Measurements from ENCODE around the gene NKIRAS1. TPM values are rescaled to one million over a fixed set of nuclear protein-coding genes. Genes with fewer than 3 reads are reported as not detected.

NKIRAS1 gene
- polyA plus RNA-seq, 3 donors, result 0.69 to 2.0 (median 1.9) TPM

DNA sequence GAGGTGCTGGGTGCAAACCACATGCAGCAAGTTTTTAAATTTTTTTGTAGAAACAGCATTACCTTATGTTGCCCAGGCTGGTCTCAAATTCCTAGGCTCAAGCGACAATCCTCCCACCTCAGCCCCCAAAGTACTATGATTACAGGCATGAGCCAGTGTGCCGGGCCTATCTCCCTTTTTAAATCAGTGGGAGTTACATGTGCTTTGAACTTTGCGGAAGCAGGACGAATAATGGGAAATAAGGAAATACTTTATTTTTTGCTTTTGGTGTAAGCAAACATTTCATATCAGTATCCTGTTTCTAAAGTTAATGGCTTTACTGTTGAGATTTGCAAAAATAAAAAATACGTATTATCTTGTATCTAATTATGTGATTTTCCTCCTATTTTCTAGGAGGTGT lies 37.4 kb upstream of the NKIRAS1 start:
- H3K36me3 Mint-ChIP-seq, result peaks cover 14 to 29% of the 10 kb centered on the region in 2 donors
- peaks cover 0 to 9% of the 10 kb centered on the region in 2 donors for H3K36me3 ChIP-seq (replicated peaks in 1 of 2; ENCODE audit: control insufficient read depth in 1 of 2, insufficient read depth in 2 of 2, low read length in 2 of 2)
- TF ChIP-seq, protein P1, sequence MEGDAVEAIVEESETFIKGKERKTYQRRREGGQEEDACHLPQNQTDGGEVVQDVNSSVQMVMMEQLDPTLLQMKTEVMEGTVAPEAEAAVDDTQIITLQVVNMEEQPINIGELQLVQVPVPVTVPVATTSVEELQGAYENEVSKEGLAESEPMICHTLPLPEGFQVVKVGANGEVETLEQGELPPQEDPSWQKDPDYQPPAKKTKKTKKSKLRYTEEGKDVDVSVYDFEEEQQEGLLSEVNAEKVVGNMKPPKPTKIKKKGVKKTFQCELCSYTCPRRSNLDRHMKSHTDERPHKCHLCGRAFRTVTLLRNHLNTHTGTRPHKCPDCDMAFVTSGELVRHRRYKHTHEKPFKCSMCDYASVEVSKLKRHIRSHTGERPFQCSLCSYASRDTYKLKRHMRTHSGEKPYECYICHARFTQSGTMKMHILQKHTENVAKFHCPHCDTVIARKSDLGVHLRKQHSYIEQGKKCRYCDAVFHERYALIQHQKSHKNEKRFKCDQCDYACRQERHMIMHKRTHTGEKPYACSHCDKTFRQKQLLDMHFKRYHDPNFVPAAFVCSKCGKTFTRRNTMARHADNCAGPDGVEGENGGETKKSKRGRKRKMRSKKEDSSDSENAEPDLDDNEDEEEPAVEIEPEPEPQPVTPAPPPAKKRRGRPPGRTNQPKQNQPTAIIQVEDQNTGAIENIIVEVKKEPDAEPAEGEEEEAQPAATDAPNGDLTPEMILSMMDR (IDR thresholded peaks at IDR 0.05), result no peak
- H3K9me3 Mint-ChIP-seq, result peaks cover 0 to 2% (median 0%) of the 10 kb centered on the region in 7 donors
- no peak overlapping the region for H3K4me3 Mint-ChIP-seq
- H3K4me1 ChIP-seq (ENCODE audit: control insufficient read depth in 1 of 2, insufficient read depth in 2 of 2, low read length in 2 of 2), result peaks cover 13 to 15% of the 10 kb centered on the region in 2 donors
- no peak overlapping the region for H3K9ac ChIP-seq (ENCODE audit: insufficient read depth, low read length, poor library complexity, severe bottlenecking)
- no peak overlapping the region for H3K27ac ChIP-seq (ENCODE audit: low read depth in 1 of 2, low read length in 2 of 2)
- H3K4me3 ChIP-seq (replicated peaks in 1 of 3; ENCODE audit: low read depth in 2 of 3, low read length in 3 of 3), result no peak overlapping the region
- peaks cover 15% of the 10 kb centered on the region for H3K4me1 Mint-ChIP-seq
- peak overlapping the region in 1 of 7 donors; percentile 55 for H3K27ac Mint-ChIP-seq
- no peaks in the 10 kb centered on the region for H3K9me3 ChIP-seq (replicated peaks in 1 of 2; ENCODE audit: control insufficient read depth in 1 of 2, insufficient read depth in 1 of 2, low read length in 2 of 2)
- H3K79me2 ChIP-seq (ENCODE audit: insufficient read depth, low read length), result peaks cover 15% of the 10 kb centered on the region
- peaks cover 78% of the 10 kb centered on the region for H4K20me1 ChIP-seq (ENCODE audit: insufficient read depth, low read length)
- no peaks in the 10 kb centered on the region for H3K27me3 Mint-ChIP-seq (ENCODE audit: low read depth in 3 of 3)
- no peak overlapping the region for H2AFZ ChIP-seq (ENCODE audit: insufficient read depth, low read depth, low read length, poor library complexity, severe bottlenecking)
- no peaks in the 10 kb centered on the region for H3K27me3 ChIP-seq (ENCODE audit: control insufficient read depth in 2 of 2, insufficient read depth in 2 of 2, low read length in 2 of 2)
- H3K4me2 ChIP-seq (replicated peaks; ENCODE audit: extremely low read depth, low read length, poor library complexity, severe bottlenecking), result no peak overlapping the region
- DNase-seq, result no peak
- no CpG with 5 or more reads among the region's 5 CpGs for WGBS (ENCODE audit: insufficient coverage)
- intact Hi-C loops (cut with micrococcal nuclease), result no loop called here

DNA sequence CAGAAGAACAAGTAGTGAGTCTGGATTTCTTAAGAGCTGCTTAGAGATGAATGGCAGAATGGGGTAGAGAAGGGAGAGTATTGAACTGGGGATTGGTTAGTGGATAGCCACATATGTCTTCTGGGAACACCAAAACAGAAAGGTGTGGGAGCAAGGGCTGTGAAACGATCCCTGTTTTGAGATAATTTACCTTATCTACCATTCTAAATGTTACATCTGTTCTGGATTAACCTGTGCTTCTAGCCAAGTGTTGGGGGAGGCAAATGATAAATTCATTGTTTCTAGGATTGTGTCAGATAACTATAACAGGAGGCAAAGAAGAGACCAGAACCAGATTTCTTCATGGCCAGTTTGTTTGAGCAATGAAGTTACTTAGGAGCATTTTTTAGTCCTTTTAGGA lies 36.7 kb upstream of the NKIRAS1 start:
- Mint-ChIP-seq H3K4me1 (peaks cover 15% of the 10 kb centered on the region), H3K9me3 (peaks cover 0 to 2% (median 0%) of the 10 kb centered on the region in 7 donors), H3K36me3 (peaks cover 14 to 25% of the 10 kb centered on the region in 2 donors), H3K27me3 (ENCODE audit: low read depth in 3 of 3) (no peaks in the 10 kb centered on the region), H3K4me3 (no peak overlapping the region), H3K27ac (peak overlapping the region in 1 of 7 donors; percentile 35)
- H3K4me2 ChIP-seq (replicated peaks; ENCODE audit: extremely low read depth, low read length, poor library complexity, severe bottlenecking), result no peak overlapping the region
- H3K9ac ChIP-seq (ENCODE audit: insufficient read depth, low read length, poor library complexity, severe bottlenecking), result no peak overlapping the region
- no peaks in the 10 kb centered on the region for H3K27me3 ChIP-seq (ENCODE audit: control insufficient read depth in 2 of 2, insufficient read depth in 2 of 2, low read length in 2 of 2)
- H3K9me3 ChIP-seq (replicated peaks in 1 of 2; ENCODE audit: control insufficient read depth in 1 of 2, insufficient read depth in 1 of 2, low read length in 2 of 2), result no peaks in the 10 kb centered on the region
- H3K4me3 ChIP-seq (replicated peaks in 1 of 3; ENCODE audit: low read depth in 2 of 3, low read length in 3 of 3), result no peak overlapping the region
- no peak overlapping the region for H3K27ac ChIP-seq (ENCODE audit: low read depth in 1 of 2, low read length in 2 of 2)
- peaks cover 18% of the 10 kb centered on the region for H3K79me2 ChIP-seq (ENCODE audit: insufficient read depth, low read length)
- H3K36me3 ChIP-seq (replicated peaks in 1 of 2; ENCODE audit: control insufficient read depth in 1 of 2, insufficient read depth in 2 of 2, low read length in 2 of 2), result peaks cover 0 to 9% of the 10 kb centered on the region in 2 donors
- peaks cover 13 to 15% of the 10 kb centered on the region in 2 donors for H3K4me1 ChIP-seq (ENCODE audit: control insufficient read depth in 1 of 2, insufficient read depth in 2 of 2, low read length in 2 of 2)
- DNase-seq, result no peak
- no CpG with 5 or more reads among the region's 1 CpG for WGBS (ENCODE audit: insufficient coverage)
- TF ChIP-seq, protein P1 (IDR thresholded peaks at IDR 0.05), result no peak
- peaks cover 74% of the 10 kb centered on the region for H4K20me1 ChIP-seq (ENCODE audit: insufficient read depth, low read length)
- intact Hi-C loops (cut with micrococcal nuclease), result no loop called here
- no peak overlapping the region for H2AFZ ChIP-seq (ENCODE audit: insufficient read depth, low read depth, low read length, poor library complexity, severe bottlenecking)

Data from CD14-positive monocyte (primary cell).